Measurements from ENCODE around the gene SEL1L3. TPM values are rescaled to one million over a fixed set of nuclear protein-coding genes. Genes with fewer than 3 reads are reported as not detected.

The SEL1L3 gene
- total and polyA plus RNA-seq, 12 donors, result 1.4 to 9.8 (median 3.5) TPM

DNA sequence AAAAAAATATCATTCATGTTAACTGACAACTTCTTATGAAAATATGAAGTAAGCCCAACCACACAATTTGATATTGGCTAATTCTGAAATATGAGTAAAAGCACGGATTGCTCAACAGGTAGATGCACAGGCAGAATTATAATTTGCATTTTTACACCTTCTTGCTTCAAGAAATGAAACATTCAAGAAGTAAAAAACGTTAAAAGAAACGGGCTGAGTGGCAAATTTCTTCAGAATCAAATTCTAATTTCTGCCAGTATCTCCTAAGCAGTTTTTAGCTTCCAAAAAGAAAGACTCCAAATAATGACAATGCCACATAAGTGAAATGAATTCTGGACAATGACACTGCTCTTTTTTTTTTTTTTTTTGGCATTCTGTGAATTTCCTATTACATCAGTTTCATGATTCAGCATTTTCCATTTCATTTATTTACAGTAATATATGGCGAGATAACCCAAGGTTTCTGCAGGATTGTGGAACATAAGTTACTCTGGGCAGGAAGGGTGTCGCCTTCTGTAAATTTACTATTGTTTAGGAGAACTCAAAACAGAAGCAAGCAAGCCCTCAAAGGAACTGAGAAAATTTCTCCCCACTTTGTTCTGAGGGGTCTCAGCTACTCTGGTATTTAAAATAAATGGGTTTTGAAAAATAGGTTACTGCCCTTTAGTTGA, 1.4 kb downstream of the SEL1L3 start:
- intact Hi-C loops (cut with DNase I), result loop anchor here in 4 of 10 donors (5.0 kb wide), 2 partner anchors 51 to 56 kb away; partner anchors contain the start of gene SMIM20 (in 3 of the 4)
- peaks cover 0 to 54% (median 38%) of the 10 kb centered on the region in 9 donors for H3K4me1 ChIP-seq
- H3K4me3 ChIP-seq, result peak overlapping the region in 9 of 10 donors; percentile 67 to 96 (median 80)
- 54 to 66% methylated on average over 5 of the region's 5 CpGs for WGBS, 2 donors
- peak overlapping the region in 8 of 10 donors; percentile 50 to 90 (median 74) for H3K27ac ChIP-seq
- TF ChIP-seq, protein P1, sequence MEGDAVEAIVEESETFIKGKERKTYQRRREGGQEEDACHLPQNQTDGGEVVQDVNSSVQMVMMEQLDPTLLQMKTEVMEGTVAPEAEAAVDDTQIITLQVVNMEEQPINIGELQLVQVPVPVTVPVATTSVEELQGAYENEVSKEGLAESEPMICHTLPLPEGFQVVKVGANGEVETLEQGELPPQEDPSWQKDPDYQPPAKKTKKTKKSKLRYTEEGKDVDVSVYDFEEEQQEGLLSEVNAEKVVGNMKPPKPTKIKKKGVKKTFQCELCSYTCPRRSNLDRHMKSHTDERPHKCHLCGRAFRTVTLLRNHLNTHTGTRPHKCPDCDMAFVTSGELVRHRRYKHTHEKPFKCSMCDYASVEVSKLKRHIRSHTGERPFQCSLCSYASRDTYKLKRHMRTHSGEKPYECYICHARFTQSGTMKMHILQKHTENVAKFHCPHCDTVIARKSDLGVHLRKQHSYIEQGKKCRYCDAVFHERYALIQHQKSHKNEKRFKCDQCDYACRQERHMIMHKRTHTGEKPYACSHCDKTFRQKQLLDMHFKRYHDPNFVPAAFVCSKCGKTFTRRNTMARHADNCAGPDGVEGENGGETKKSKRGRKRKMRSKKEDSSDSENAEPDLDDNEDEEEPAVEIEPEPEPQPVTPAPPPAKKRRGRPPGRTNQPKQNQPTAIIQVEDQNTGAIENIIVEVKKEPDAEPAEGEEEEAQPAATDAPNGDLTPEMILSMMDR (IDR thresholded peaks at IDR 0.05), result no peak
- no peak for DNase-seq
- H3K27me3 ChIP-seq, result no peaks in the 10 kb centered on the region
- peak in 3 of 8 donors; percentile 29 to 33 (median 32) for ATAC-seq
- H3K9me3 ChIP-seq, result no peaks in the 10 kb centered on the region
- no peaks in the 10 kb centered on the region for H3K36me3 ChIP-seq

DNA sequence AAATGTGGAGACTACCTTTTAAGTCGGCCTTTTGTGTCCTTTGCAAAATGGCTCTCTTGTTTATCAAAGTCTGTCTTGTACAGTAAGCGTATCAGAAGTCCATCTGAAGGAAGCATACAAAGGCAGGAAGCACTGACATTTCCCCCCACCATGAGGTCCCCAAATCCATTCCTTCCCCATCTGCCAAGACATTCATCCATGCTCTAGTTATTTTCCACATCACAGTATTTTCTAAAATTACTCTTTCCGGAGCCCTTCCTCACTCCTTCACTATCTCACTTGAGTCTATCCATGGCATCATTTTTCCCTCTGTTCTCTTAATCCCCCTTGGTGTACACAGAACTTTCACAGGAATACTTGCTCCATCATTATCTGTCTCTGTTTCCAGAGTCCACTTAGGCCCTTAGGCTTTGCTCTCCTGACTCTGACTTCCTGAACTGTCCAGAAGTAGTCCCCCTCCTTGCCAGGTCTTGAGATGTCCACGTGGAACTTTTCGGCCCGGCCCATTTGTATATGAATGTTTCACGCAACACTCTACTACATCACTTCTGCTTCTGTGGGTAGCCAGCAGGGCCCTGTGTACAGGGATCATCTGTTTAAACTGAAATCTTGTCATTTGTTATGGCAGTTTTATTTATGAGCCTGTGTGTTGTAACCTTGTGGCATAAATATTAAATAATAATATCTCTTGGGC, 2.1 kb downstream of the SEL1L3 start:
- DNase-seq (no peak), ATAC-seq (peak in 2 of 8 donors; percentile 18 to 27)
- WGBS, 2 donors, result 68 to 70% methylated on average over 7 of the region's 7 CpGs
- Histone ChIP-seq H3K4me3 (peak overlapping the region in 3 of 10 donors; percentile 78 to 96 (median 84)), H3K27me3 (no peaks in the 10 kb centered on the region), H3K36me3 (no peaks in the 10 kb centered on the region), H3K9me3 (no peaks in the 10 kb centered on the region), H3K4me1 (peaks cover 0 to 61% (median 38%) of the 10 kb centered on the region in 9 donors), H3K27ac (peak overlapping the region in 5 of 10 donors; percentile 71 to 90 (median 79))
- intact Hi-C loops (cut with DNase I), result loop anchor here in 4 of 10 donors (5.0 kb wide), 2 partner anchors 52 to 57 kb away; partner anchors contain the start of gene SMIM20 (in 3 of the 4)
- TF ChIP-seq, protein P1 (IDR thresholded peaks at IDR 0.05), result no peak

DNA sequence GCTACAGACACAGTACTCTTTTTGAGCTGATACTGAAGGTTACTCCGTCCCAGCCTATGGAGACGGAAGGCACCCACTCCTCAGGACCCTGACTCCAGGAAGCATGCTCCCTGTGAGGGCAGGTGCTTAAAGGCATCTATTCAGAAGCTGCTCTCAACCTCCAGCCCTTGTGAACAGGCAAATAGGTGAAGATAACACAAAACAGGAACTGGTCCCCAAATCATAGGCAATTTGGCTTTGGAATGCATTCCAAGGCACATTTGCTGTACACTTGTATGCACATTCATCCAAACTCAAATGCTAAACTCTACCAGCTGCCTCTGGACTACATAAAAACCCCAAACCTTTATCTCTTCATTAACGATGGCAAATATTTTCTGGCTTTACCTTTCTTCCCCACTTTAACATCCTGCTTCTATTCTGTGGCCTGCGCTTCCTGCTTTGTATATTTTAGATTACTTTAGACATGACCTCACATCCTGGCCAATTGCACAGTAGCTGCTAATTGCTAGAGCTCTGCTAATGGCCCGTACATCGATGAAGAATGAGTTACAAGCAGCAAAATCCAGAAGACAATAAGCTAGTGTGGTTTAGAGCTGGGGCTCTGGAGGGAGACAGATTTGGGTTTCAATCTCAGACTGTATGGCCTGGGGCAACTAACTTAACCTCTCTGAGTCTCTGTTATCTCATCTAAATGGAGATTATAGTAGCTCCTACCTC, 3.2 kb downstream of the SEL1L3 start:
- DNase-seq, result no peak
- H3K36me3 ChIP-seq, result no peaks in the 10 kb centered on the region
- peak overlapping the region in 9 of 10 donors; percentile 13 to 90 (median 53) for H3K27ac ChIP-seq
- H3K27me3 ChIP-seq, result no peaks in the 10 kb centered on the region
- peaks cover 0 to 72% (median 38%) of the 10 kb centered on the region in 9 donors for H3K4me1 ChIP-seq
- ATAC-seq, result peak in 5 of 8 donors; percentile 18 to 64 (median 52)
- TF ChIP-seq, protein P1 (IDR thresholded peaks at IDR 0.05), result no peak
- intact Hi-C loops (cut with DNase I), result loop anchor here in 4 of 10 donors (5.0 kb wide), 2 partner anchors 53 to 58 kb away; partner anchors contain the start of gene SMIM20 (in 3 of the 4)
- H3K9me3 ChIP-seq, result no peaks in the 10 kb centered on the region
- 52 to 69% methylated on average over 6 of the region's 6 CpGs for WGBS, 2 donors
- no peak overlapping the region for H3K4me3 ChIP-seq

DNA sequence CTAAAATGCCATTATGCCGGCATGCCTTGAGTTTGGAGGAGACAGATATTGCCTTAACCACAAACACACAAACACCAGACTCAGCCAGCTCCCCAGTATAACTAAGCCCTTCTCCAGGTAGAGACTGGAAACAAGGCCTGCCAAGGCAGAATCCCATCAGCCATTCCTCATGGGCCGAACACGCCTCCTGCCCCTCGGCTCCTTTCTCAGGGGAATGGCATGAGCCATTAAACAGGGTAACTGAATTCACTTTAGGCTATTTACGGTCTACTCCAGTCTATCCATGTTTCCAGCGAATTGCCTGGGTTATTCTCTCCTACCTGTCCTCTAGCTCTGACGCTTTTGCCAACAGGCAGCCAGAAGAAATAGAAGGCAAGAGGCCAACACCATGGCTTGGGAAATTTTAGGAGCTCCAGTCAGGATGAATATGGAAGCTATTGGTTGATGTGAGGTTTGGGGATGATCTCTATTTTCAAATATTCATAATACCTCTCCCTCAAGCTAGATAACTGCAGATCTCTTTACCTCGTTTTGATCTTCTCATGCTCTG, 4.9 kb downstream of the SEL1L3 start:
- DNase-seq (no peak), ATAC-seq (no peak)
- 96% methylated on average over 8 of the region's 8 CpGs for WGBS, 2 donors
- H3K9me3 ChIP-seq, result no peaks in the 10 kb centered on the region
- no peaks in the 10 kb centered on the region for H3K36me3 ChIP-seq
- TF ChIP-seq, protein P1 (IDR thresholded peaks at IDR 0.05), result no peak
- H3K4me1 ChIP-seq, result peaks cover 0 to 73% (median 33%) of the 10 kb centered on the region in 9 donors
- H3K27ac ChIP-seq, result no peak overlapping the region
- H3K27me3 ChIP-seq, result no peaks in the 10 kb centered on the region
- intact Hi-C loops (cut with DNase I), result no loop called here
- H3K4me3 ChIP-seq, result no peak overlapping the region
